Tibial nerve (tissue), 4 donors: ENCODE measurements around the gene MMP27. TPM values are rescaled to one million over a fixed set of nuclear protein-coding genes. Genes with fewer than 3 reads are reported as not detected.

Experiments
- DNase-seq, 2 donors: peaks; one replicate each; pipeline ENCODE4 v3.0.0-alpha.2; 2019; ENCODE audit warnings: low spot score in 2 of 2
- H3K27ac ChIP-seq, 4 donors: fragments of 200-600 bp; sonication (generic) in 3 of 4; one replicate each; pipeline ENCODE4 v1.5.1; 2017 to 2019; ENCODE audit warnings: mild to moderate bottlenecking in 1 of 4
- H3K27me3 ChIP-seq, 2 donors: fragments of 200-600 bp; sonication (generic) in 1 of 2; one replicate each; pipeline versions ENCODE4 v1.5.1 to v1.6.0; 2017 to 2019
- H3K36me3 ChIP-seq, 3 donors: fragments of 200-600 bp; sonication (generic); one replicate each; pipeline ENCODE4 v1.5.1; 2018 to 2019
- H3K4me1 ChIP-seq, 4 donors: fragments of 200-600 bp; sonication (generic) in 3 of 4; one replicate each; pipeline ENCODE4 v1.5.1; 2017 to 2019
- H3K4me3 ChIP-seq, 4 donors: fragments of 200-600 bp; sonication (generic) in 3 of 4; one replicate each; pipeline ENCODE4 v1.5.1; 2017 to 2019; ENCODE audit warnings: mild to moderate bottlenecking in 1 of 4, moderate library complexity in 1 of 4
- H3K9me3 ChIP-seq, 4 donors: fragments of 200-600 bp; sonication (generic) in 3 of 4; one replicate each; pipeline ENCODE4 v1.5.1; 2017 to 2019
- EP300 ChIP-seq, 2 donors: sonication (generic); formaldehyde crosslinking; IDR thresholded peaks; one replicate each; pipeline ENCODE4 v1.6.1; 2017; ENCODE audit warnings: antibody characterized with exemption in 2 of 2, mild to moderate bottlenecking in 1 of 2
- POLR2A ChIP-seq, 2 donors: fragments of 450-650 bp; IDR thresholded peaks; one replicate each; pipeline ENCODE4 v1.6.1; 2017; ENCODE audit warnings: antibody characterized with exemption in 2 of 2, mild to moderate bottlenecking in 2 of 2, moderate library complexity in 2 of 2
- WGBS, 2 donors: methylation state at CpG; one replicate each; pipeline ENCODE4 v1.1.5; 2018; 5-methylcytosine and 5-hydroxymethylcytosine counted together
- total RNA-seq, 4 donors: library from RNA; depleted of rRNA; stranded (reverse); fragments of >200 nt; gene quantifications; one replicate each; pipeline ENCODE4 v1.1.0, GENCODE V29; 2016
- TF ChIP-seq, protein P1 (sequence below), 5 experiments: fragments of 200-600 bp in 3 of 5; fragments of 450-650 bp in 2 of 5; sonication (generic) in 3 of 5; IDR thresholded peaks; one replicate each; pipeline ENCODE4 v1.5.1; 2016 to 2019; ENCODE audit warnings: antibody characterized with exemption in 5 of 5, mild to moderate bottlenecking in 3 of 5, moderate library complexity in 2 of 5

MMP27 gene
- total RNA-seq, 4 donors from 2014 or later, result 0.78 TPM; not detected in 3

DNA sequence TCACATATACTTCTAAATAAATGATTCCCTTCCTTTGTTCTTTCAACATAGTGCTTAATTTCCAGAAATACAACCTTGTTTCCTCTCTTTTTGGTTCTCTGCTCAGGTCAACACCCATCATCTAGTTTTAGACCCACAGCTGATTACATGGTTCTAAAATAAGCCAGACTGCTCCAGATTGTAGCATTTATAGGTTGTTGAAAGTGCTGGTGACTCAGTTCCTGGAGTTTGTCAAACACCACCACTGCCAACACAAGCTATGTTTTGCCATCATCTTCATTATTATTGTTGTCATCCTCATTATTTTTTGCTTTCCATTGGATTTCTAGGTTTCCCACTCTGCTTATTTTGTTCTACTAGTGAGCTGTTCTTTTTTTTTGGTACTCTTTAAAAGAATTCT is 58.1 kb downstream of the MMP27 start:
- H3K36me3 ChIP-seq, result no peaks in the 10 kb centered on the region
- no peaks in the 10 kb centered on the region for H3K9me3 ChIP-seq
- TF ChIP-seq POLR2A (IDR thresholded peaks at IDR 0.05), result no peak
- TF ChIP-seq, protein P1, sequence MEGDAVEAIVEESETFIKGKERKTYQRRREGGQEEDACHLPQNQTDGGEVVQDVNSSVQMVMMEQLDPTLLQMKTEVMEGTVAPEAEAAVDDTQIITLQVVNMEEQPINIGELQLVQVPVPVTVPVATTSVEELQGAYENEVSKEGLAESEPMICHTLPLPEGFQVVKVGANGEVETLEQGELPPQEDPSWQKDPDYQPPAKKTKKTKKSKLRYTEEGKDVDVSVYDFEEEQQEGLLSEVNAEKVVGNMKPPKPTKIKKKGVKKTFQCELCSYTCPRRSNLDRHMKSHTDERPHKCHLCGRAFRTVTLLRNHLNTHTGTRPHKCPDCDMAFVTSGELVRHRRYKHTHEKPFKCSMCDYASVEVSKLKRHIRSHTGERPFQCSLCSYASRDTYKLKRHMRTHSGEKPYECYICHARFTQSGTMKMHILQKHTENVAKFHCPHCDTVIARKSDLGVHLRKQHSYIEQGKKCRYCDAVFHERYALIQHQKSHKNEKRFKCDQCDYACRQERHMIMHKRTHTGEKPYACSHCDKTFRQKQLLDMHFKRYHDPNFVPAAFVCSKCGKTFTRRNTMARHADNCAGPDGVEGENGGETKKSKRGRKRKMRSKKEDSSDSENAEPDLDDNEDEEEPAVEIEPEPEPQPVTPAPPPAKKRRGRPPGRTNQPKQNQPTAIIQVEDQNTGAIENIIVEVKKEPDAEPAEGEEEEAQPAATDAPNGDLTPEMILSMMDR (IDR thresholded peaks at IDR 0.05), result no peak
- no peak for TF ChIP-seq EP300 (IDR thresholded peaks at IDR 0.05)
- H3K4me3 ChIP-seq, result no peak overlapping the region
- DNase-seq, result no peak
- H3K27me3 ChIP-seq, result no peaks in the 10 kb centered on the region
- H3K4me1 ChIP-seq, result no peaks in the 10 kb centered on the region
- H3K27ac ChIP-seq, result no peak overlapping the region

DNA sequence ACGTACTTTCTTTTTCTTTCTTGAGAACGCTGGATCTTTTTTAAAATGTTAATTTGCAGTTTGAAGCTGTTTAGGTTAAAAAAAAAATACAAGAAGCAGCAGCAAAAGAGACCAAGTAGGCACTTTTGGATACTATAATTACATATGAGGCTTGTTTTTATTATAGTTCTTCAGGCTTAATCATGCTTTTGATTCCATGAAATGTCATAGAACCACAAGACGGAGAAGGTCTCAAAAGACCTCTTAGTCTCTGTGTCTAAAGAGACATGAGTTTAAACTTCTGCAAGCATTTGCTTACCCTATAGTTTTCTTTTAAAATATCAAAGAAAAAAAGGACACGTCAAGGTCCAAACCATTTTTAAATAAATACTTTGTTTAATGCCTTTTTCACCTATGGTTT is 61.6 kb downstream of the MMP27 start:
- no peak for DNase-seq
- Histone ChIP-seq H3K27ac (no peak overlapping the region), H3K4me3 (no peak overlapping the region), H3K9me3 (no peaks in the 10 kb centered on the region), H3K4me1 (no peaks in the 10 kb centered on the region), H3K36me3 (no peaks in the 10 kb centered on the region), H3K27me3 (no peaks in the 10 kb centered on the region)
- WGBS, 2 donors, result 82 to 86% methylated on average over 4 of the region's 4 CpGs
- TF ChIP-seq, protein P1 (IDR thresholded peaks at IDR 0.05), result no peak
- no peak for TF ChIP-seq EP300 (IDR thresholded peaks at IDR 0.05)
- no peak for TF ChIP-seq POLR2A (IDR thresholded peaks at IDR 0.05)

Other genes starting within 250 kb of the MMP27 start
- gene MMP7, start 175.0 kb downstream of the MMP27 start, total RNA-seq, result not detected
- gene MMP20, start 80.4 kb downstream of the MMP27 start, total RNA-seq, result not detected
- not detected for gene MMP8, start 19.2 kb upstream of the MMP27 start, total RNA-seq
- not detected for gene MMP10, start 74.9 kb upstream of the MMP27 start, total RNA-seq
- gene MMP1, start 92.4 kb upstream of the MMP27 start, total RNA-seq, result not detected
- 100 to 1,000 TPM in 2 of 4 donors, 10 to 100 TPM in 1, 1 to 10 TPM in 1; 6.1 to 545 (median 85.1) TPM for gene MMP3, start 137.8 kb upstream of the MMP27 start, total RNA-seq
- gene MMP12, start 169.2 kb upstream of the MMP27 start, total RNA-seq, result not detected
- gene MMP13, start 250.0 kb upstream of the MMP27 start, total RNA-seq, result not detected